GM18873 (cell line): ENCODE measurements around the gene CYCS.
"Not testable (repeated sequence)": the region's sequence is repeated elsewhere in the genome, so short reads cannot be mapped to it uniquely, and the experiment has no call there.

ENCODE experiments used
- ATAC-seq: cut with Tn5 transposase; IDR thresholded peaks from one replicate; pipeline ENCODE4 v1.9.1; 2021; ENCODE audit warnings: mild to moderate bottlenecking, moderate library complexity, moderate number of reproducible peaks; ENCODE audit not compliant: unreplicated experiment, low FRiP score

The CYCS gene

GRCh38 chr7:25119102-25119501 is 6.0 kb downstream of the CYCS start:
- no peak for ATAC-seq

DNA sequence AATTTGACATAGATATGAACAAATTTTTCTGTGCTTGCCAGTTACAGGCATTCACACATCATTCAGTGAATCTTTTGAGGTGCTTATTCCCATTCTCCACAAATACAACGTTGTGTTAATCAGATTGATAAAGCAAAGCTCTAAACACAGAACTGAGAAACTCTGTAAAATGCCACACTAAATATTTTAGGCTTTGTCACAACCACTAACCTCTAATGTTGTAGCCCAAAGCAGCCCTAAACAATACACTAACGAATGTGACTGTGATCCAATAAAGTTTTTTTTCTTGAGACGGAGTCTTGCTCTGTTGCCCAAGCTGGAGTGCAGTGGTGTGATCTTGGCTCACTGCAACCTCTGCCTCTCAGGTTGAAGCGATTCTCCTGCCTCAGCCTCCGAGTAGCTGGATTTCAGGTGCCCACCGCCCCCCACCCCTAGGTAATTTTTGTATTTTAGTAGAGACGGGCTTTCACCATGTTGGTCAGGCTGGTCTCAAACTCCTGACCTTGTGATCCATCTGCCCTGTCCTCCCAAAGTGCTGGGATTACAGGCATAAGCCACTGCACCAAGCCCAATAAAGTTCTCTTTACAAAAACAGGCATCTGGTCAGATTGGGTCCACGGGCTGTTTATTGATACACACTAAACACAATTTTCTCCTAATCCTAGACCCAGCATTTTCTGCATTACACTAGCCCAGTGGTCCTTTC is 6.9 kb downstream of the CYCS start:
- ATAC-seq = no peak

- peak; percentile 77 for ATAC-seq
These were observed 7.6 kb downstream of the CYCS start for GRCh38 chr7:25117226-25118047.

DNA sequence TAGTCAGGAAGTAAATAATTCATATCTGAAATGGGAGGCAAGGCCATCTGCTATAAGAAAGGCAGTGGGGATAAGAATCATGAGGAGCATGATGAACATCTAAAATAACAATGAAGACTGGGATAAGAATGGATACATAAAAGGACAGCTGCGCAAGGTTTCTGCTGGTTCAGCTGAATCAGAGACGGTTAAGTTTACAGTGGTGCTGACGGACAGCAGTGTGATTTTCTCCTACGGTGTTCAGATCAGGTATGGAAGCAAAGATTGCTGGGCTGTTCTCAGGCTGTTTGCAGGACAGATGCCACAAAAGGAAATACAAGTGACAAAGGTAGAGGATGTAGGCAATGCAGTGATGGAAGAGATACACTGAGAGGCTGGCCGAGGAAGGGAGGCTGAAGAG is 8.4 kb downstream of the CYCS start:
- ATAC-seq = no peak

- not testable (repeated sequence) for ATAC-seq
These were observed 14.5 kb downstream of the CYCS start for GRCh38 chr7:25110514-25110913.

- ATAC-seq = no peak
These were observed 15.8 kb downstream of the CYCS start for GRCh38 chr7:25109276-25109675.

GRCh38 chr7:25105911-25106310 is 19.1 kb downstream of the CYCS start:
- ATAC-seq = no peak

DNA sequence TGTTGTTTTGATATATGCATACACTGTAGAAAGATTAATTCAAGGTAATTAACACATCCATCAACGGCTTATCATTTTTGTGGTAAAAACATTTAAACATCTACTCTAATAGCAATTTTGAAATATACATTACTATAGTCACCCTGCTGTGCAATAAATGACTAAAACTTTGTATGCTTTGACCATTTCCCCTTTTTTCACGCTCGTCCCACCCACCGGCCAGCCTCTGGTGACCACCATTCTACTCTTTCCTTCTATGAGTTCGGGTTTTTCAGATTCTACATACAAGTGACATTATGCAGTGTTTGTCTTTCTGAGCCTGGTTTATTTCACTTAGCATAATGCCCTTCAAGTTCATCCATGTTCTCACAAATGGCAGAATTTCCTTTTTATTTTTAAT is 21.3 kb downstream of the CYCS start:
- ATAC-seq = no peak

- no peak for ATAC-seq
These were observed 23.2 kb downstream of the CYCS start for GRCh38 chr7:25101817-25102216.

DNA sequence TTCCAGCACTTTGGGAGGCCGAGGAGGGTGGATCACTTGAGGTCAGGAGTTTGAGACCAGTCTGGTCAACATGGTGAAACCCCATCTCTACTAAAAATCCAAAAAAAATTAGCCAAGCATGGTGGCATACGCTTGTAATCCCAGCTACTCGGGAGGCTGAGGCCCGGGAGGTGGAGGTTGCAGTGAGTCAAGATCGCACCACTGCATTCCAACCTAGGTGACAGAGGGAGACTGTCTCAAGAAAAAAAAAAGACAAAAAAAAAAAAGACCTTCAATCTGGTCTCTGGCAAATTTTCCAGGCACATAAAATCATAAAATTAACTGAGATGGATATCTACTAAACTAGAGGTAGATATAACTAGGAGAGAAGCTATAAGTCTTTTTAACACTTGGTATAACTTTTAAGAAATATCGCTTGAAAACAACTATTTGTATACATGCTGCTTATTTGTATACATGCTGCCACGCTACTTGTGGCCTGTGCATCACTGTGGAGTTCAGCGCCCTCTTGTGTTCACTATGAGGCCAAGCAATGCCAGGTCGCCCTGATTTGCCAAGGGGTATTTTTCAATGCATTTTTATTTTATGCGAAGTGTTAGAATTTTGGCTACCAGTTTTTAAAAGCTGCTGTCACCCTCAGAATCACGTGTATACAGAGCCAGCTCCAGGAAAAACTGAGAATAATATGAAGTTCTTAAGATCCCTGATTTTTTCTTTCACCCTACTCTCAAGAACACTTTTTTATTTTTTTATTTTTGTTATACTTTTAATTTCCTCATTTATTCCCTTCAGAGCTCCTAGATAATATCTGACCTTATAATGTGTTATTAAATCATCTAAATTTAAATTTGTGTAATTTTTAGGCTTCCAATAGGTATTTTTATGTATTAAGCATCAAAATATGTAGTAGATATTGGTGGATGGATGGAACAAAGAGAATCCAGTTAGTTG is 26.7 kb downstream of the CYCS start:
- peak; percentile 51 for ATAC-seq

DNA sequence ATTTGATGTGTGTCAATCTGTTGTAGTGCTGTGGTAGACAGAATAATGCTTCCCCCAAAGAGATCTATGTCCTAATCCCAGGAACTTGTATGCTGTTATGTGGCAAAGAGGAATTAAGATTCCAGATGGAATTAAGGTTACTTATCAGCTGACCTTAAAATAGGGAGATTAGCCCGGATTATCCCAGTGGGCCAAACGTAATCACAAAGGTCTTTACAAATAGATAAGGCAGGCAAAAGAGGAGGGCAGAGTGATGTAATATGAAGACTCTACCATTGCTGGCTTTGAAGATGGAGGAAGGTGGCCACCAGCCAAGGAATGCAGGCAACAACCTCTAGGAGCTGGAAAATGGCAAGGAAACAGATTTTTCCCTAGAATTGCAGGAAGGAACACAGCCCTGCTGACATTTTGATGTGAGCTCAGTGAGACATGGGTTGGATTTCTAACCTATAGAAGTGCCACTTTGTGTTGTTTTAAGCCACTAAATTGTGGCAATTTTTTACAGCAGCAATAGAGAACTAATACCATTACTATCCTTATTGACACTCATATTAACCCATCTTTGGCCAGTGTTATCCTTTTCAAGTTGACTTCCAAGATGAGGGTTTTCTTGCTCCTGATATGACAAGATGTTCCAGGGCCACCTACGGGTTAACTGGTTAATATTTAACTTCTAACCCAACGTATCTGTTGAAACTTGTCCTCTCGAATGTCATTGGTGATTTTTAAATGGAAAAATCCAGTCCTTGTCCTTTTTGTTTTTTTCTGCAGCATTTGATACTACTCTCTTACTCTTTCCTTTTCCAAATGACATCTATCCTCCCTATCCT is 29.3 kb downstream of the CYCS start:
- no peak for ATAC-seq

DNA sequence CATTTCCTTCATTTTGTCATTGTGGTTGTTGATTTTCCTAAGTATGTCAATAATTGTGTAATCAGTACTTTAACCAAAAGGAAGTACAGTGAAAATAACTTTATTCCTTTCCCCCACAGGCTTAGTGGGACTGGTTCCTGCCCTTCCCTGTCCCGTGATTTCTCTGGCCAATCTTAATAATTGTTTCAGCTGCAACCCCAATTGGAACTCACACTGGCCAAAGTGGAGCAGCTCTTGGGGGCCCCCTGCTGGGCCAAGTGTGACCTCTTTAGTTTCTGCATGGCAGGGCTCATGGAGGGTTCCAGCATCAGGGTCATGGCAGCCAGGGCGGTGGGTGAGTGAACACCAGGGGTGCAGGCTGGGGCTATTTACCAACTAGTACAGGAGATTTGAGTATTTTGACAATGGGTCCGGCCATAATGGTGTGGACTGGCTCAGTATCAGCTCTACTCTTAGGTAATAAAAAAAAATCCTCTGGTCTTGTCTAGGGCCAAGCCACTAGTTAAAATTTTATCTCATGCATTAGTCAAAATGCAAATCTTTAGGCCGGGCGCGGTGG is 31.7 kb downstream of the CYCS start:
- ATAC-seq = no peak

- ATAC-seq = no peak
These were observed 33.3 kb downstream of the CYCS start for GRCh38 chr7:25091779-25092178.

DNA sequence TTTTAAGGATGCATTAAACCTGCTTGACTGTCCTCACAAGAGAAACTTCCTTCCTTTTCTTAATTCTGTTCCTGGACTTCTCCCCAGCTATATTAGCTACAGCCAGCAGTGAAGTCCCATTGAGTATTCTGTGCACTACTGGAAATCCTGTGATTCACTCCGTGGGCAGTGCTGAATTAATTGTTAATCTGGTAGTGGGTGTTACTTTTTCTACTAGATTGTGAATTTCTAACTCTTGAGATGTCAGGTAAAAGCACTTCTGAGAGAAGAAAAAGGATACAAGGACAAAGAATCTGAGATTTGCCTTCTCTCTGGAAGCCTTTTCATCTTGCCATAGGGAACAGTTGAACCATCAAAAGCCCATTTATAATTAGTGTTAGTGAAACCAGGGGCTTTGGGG is 33.9 kb downstream of the CYCS start:
- no peak for ATAC-seq

DNA sequence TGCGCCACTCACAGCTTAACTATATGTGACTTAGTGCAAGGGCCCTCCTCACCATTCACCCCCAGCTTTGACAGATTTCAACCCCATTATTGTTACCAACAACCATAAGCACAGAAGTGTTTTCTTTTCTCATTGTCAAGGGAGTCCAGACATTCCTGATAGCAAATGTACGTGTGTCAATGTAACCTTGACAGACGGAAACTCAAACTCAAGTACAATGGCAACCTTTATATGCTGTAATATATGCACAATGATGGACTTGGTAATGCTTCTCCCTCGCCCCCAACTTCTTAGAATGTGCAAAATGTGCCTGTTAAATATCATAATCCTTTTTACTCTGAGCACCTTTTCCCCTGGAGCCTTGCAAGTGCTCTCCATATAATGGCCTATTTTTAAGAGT is 34.7 kb downstream of the CYCS start:
- ATAC-seq = no peak

DNA sequence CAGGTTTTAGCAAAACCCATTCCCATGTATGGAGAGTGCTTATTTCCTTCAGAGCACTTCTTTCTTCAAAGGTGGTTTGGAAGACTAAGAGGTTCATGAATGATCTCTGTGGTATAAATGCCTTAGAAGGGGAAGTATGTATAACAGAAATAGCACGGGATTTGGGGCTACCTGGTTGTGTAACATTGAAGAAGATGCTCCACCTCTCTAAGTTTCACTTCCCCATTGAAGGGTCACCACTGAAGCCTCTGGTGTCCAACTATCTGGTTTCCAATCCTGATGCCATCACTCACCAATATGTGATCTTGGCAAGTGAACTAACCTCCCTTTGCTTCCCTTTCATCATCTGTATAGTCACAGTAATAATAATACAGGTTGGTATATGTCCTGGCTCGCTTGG is 37.2 kb downstream of the CYCS start:
- peak; percentile 67 for ATAC-seq

DNA sequence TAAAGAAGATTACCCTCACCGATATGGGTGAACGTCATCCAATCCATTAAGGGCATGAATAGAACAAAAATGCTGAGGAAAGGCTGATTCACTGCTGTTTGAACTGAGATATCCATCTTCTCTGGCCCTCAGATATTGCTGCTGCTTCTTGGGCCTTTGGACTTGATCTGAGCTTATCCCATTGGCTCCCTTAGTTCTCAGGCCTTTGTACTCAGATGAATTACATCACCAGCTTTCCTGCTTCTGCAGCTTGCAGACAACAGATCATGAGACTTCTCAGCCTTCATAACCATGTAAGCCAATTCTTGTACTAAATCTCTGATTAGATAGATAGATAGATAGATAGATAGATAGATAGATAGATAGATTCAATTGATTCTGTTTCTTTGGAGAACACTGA is 40.2 kb downstream of the CYCS start:
- no peak for ATAC-seq

DNA sequence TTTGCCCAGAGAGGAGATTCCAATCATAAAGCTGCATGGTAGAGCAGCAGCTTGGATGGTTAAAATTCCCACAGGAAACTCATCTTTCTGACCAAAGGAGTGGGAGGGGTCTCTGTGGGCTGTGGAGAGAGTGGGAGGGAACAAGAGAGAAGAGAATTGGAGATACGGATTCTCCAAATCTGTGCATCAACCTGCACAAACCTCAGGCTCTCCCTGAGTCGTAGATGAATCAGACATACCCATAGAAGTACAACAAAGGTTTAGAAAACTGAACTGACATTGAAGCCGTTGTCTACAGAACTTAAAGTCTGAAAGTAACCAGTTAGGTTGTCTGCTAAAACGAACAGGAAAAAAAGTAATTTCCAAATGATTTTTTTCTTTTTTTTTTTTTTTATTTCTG is 41.9 kb downstream of the CYCS start:
- ATAC-seq = no peak

- not testable (repeated sequence) for ATAC-seq
These were observed 43.0 kb downstream of the CYCS start for GRCh38 chr7:25082041-25082440.

DNA sequence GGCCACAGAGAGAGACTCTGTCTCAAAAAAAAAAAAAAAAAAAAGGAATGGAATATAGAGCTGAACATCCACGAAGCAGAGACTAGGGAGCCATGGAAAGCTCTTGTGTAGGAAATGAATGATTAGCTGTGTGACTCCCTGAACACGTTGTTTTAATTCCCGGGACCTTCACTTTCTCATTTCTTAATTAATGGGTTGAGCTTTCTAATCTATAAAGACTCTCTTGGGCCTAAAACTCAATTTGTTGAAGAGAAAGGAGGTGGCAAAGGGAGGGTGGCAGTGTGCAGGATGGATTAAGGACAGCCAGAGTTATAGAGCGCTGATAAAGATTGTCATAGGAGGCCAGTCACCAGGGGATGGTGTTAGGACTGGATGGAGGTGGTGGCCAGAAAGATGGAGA is 48.0 kb downstream of the CYCS start:
- no peak for ATAC-seq
